A673 (cell line): ENCODE measurements around the gene PCDHA11.
"Not testable (repeated sequence)": the region's sequence is repeated elsewhere in the genome, so short reads cannot be mapped to it uniquely, and the experiment has no call there.

Experiments
- EZH2 ChIP-seq: fragments of 200-600 bp; sonication (generic); IDR thresholded peaks from 2 replicates; pipeline ENCODE4 v1.6.1; 2017; ENCODE audit warnings: borderline replicate concordance, low read depth, mild to moderate bottlenecking, mixed read lengths, antibody characterized with exemption, low read length; ENCODE audit not compliant: poor library complexity, severe bottlenecking
- TF ChIP-seq, protein P1 (sequence below): fragments of 300-800, 200-600 bp; sonication (generic); conservative IDR thresholded peaks from 2 replicates; pipeline ENCODE4 v1.5.1; 2017; ENCODE audit warnings: low read depth, mild to moderate bottlenecking, antibody characterized with exemption, low read length, moderate library complexity, mixed read lengths

- TF ChIP-seq, protein P1, sequence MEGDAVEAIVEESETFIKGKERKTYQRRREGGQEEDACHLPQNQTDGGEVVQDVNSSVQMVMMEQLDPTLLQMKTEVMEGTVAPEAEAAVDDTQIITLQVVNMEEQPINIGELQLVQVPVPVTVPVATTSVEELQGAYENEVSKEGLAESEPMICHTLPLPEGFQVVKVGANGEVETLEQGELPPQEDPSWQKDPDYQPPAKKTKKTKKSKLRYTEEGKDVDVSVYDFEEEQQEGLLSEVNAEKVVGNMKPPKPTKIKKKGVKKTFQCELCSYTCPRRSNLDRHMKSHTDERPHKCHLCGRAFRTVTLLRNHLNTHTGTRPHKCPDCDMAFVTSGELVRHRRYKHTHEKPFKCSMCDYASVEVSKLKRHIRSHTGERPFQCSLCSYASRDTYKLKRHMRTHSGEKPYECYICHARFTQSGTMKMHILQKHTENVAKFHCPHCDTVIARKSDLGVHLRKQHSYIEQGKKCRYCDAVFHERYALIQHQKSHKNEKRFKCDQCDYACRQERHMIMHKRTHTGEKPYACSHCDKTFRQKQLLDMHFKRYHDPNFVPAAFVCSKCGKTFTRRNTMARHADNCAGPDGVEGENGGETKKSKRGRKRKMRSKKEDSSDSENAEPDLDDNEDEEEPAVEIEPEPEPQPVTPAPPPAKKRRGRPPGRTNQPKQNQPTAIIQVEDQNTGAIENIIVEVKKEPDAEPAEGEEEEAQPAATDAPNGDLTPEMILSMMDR = not testable (repeated sequence)
- not testable (repeated sequence) for TF ChIP-seq EZH2
Measured at GRCh38 chr5:140822969-140823368, 45.8 kb upstream of the PCDHA11 start.
